ENCODE results near the gene RTL1.

The RTL1 gene

GRCh38 chr14:100834794-100835547 is 68.6 kb downstream of the RTL1 start:
- TF ChIP-seq FOXM1 (IDR thresholded peaks at IDR 0.05; ENCODE audit: borderline replicate concordance, low read depth) (no peak), RAD21 (IDR thresholded peaks at IDR 0.05; ENCODE audit: low read depth) (no peak), REST (IDR thresholded peaks at IDR 0.05; ENCODE audit: low read depth) (no peak), CEBPB (IDR thresholded peaks at IDR 0.05) (no peak), USF1 (IDR thresholded peaks at IDR 0.05) (no peak), CREB1 (IDR thresholded peaks at IDR 0.05; ENCODE audit: low read depth) (no peak), ZBTB7A (IDR thresholded peaks at IDR 0.05; ENCODE audit: low read depth) (no peak), TCF12 (IDR thresholded peaks at IDR 0.05; ENCODE audit: low read depth) (no peak), TAF1 (IDR thresholded peaks at IDR 0.05; ENCODE audit: low read depth) (no peak), YY1 (IDR thresholded peaks at IDR 0.05; ENCODE audit: low read depth) (no peak)
- TF ChIP-seq, protein P1, sequence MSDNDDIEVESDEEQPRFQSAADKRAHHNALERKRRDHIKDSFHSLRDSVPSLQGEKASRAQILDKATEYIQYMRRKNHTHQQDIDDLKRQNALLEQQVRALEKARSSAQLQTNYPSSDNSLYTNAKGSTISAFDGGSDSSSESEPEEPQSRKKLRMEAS (IDR thresholded peaks at IDR 0.05): no peak

DNA sequence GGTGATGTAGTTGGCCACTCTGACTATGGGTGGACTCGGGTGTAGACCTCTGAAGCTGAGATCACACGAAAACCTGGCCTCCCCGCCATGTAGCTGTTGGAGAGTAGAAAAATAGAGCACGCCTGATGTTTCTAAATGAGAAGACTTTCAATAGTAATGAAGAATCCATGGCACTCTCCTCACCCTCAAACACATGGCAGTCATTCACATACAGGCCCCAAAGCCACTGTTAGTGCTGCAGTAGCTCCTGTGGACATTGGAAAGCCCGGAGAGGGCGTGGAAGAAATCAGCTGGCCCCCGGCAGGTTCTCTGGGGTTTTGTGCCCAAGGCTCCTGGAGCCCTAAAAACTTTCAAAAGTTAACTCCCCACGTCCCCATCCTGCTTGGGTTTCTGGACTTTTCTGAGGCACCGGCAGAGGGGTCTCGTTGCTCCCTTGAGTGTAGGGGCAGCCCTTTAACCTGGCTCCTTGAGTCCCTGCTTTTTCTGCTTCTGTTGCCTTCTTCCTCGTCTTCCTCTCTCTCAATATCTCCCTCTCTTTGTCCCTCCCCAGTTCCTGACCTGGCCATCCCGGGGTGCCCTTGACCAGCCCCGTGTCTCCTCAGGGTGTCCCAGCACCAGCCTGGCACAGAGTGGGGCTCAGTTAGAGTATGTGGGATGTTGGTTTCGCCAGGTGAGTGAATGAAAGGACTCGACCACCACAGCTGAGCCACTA is 69.3 kb downstream of the RTL1 start:
- TF ChIP-seq TCF12 (IDR thresholded peaks at IDR 0.05; ENCODE audit: low read depth): no peak
- no peak for TF ChIP-seq CEBPB (IDR thresholded peaks at IDR 0.05)
- no peak for TF ChIP-seq TAF1 (IDR thresholded peaks at IDR 0.05; ENCODE audit: low read depth)
- TF ChIP-seq USF1 (IDR thresholded peaks at IDR 0.05): no peak
- TF ChIP-seq EGR1 (IDR thresholded peaks at IDR 0.05): no peak
- no peak for TF ChIP-seq RAD21 (IDR thresholded peaks at IDR 0.05; ENCODE audit: low read depth)
- no peak for TF ChIP-seq NFIC (IDR thresholded peaks at IDR 0.05)
- TF ChIP-seq CREB1 (IDR thresholded peaks at IDR 0.05; ENCODE audit: low read depth): no peak
- TF ChIP-seq, protein P1 (IDR thresholded peaks at IDR 0.05): no peak
- no peak for TF ChIP-seq EP300 (IDR thresholded peaks at IDR 0.05; ENCODE audit: borderline replicate concordance)
- no peak for TF ChIP-seq REST (IDR thresholded peaks at IDR 0.05; ENCODE audit: low read depth)
- TF ChIP-seq YY1 (IDR thresholded peaks at IDR 0.05; ENCODE audit: low read depth): no peak
- no peak for TF ChIP-seq TEAD4 (IDR thresholded peaks at IDR 0.05)
- TF ChIP-seq ZBTB7A (IDR thresholded peaks at IDR 0.05; ENCODE audit: low read depth): no peak
- no peak for TF ChIP-seq FOXM1 (IDR thresholded peaks at IDR 0.05; ENCODE audit: borderline replicate concordance, low read depth)

GRCh38 chr14:100832311-100832960 is 71.1 kb downstream of the RTL1 start:
- TF ChIP-seq TEAD4 (IDR thresholded peaks at IDR 0.05) (no peak), TCF12 (IDR thresholded peaks at IDR 0.05; ENCODE audit: low read depth) (no peak), FOXM1 (IDR thresholded peaks at IDR 0.05; ENCODE audit: borderline replicate concordance, low read depth) (no peak), TAF1 (IDR thresholded peaks at IDR 0.05; ENCODE audit: low read depth) (no peak), EGR1 (IDR thresholded peaks at IDR 0.05) (no peak), YY1 (IDR thresholded peaks at IDR 0.05; ENCODE audit: low read depth) (no peak)
- TF ChIP-seq, protein P1 (IDR thresholded peaks at IDR 0.05): no peak

GRCh38 chr14:100830681-100831080 is 72.8 kb downstream of the RTL1 start:
- TF ChIP-seq EGR1 (IDR thresholded peaks at IDR 0.05) (no peak), ZBTB7A (IDR thresholded peaks at IDR 0.05; ENCODE audit: low read depth) (no peak), RAD21 (IDR thresholded peaks at IDR 0.05; ENCODE audit: low read depth) (no peak), EP300 (IDR thresholded peaks at IDR 0.05; ENCODE audit: borderline replicate concordance) (no peak), REST (IDR thresholded peaks at IDR 0.05; ENCODE audit: low read depth) (no peak), TAF1 (IDR thresholded peaks at IDR 0.05; ENCODE audit: low read depth) (no peak), CEBPB (IDR thresholded peaks at IDR 0.05) (no peak), TEAD4 (IDR thresholded peaks at IDR 0.05) (no peak), FOXM1 (IDR thresholded peaks at IDR 0.05; ENCODE audit: borderline replicate concordance, low read depth) (no peak), YY1 (IDR thresholded peaks at IDR 0.05; ENCODE audit: low read depth) (no peak), CREB1 (IDR thresholded peaks at IDR 0.05; ENCODE audit: low read depth) (no peak), NFIC (IDR thresholded peaks at IDR 0.05) (no peak), USF1 (IDR thresholded peaks at IDR 0.05) (no peak), TCF12 (IDR thresholded peaks at IDR 0.05; ENCODE audit: low read depth) (no peak)
- TF ChIP-seq, protein P1 (IDR thresholded peaks at IDR 0.05): no peak

Data from Ishikawa (cell line).